Transverse colon (tissue), 4 donors: ENCODE measurements around the gene INMT.

Experiments
- CTCF ChIP-seq, 5 experiments: fragments of 200-600 bp in 3 of 5; fragments of 450-650 bp in 2 of 5; sonication (generic) in 3 of 5; IDR thresholded peaks; 1 replicate in 2 of 5; 2 replicates in 3 of 5; pipeline ENCODE4 v1.5.1; 2016 to 2017; ENCODE audit warnings: antibody characterized with exemption in 5 of 5, inconsistent platforms in 3 of 5, mild to moderate bottlenecking in 2 of 5, moderate library complexity in 1 of 5
- EP300 ChIP-seq: sonication (generic); formaldehyde crosslinking; IDR thresholded peaks from one replicate; pipeline ENCODE4 v1.6.1; 2017; ENCODE audit warnings: antibody characterized with exemption, low read depth
- POLR2A ChIP-seq: fragments of 450-650 bp; IDR thresholded peaks from one replicate; pipeline ENCODE4 v1.6.1; 2016; ENCODE audit warnings: antibody characterized with exemption, mild to moderate bottlenecking, moderate library complexity
- POLR2AphosphoS5 ChIP-seq, 3 donors: sonication (generic); formaldehyde crosslinking; IDR thresholded peaks; one replicate each; pipeline ENCODE4 v1.6.1; 2016; ENCODE audit warnings: antibody characterized with exemption in 3 of 3

GRCh38 chr7:30796105-30796869, 44.4 kb downstream of the INMT start:
- TF ChIP-seq CTCF (IDR thresholded peaks at IDR 0.05) (no peak), POLR2A (no peak), POLR2AphosphoS5 (IDR thresholded peaks at IDR 0.05) (peak in 1 of 3 donors; percentile 43), EP300 (no peak)
